CMK (cell line): ENCODE data around the gene GDF11.
"Not testable (repeated sequence)": the region's sequence is repeated elsewhere in the genome, so short reads cannot be mapped to it uniquely, and the experiment has no call there.

Source experiments
- DNase-seq: peaks from one replicate; pipeline ENCODE4 v3.0.0-alpha.2; 2010; ENCODE audit warnings: low read depth

Gene GDF11

DNA sequence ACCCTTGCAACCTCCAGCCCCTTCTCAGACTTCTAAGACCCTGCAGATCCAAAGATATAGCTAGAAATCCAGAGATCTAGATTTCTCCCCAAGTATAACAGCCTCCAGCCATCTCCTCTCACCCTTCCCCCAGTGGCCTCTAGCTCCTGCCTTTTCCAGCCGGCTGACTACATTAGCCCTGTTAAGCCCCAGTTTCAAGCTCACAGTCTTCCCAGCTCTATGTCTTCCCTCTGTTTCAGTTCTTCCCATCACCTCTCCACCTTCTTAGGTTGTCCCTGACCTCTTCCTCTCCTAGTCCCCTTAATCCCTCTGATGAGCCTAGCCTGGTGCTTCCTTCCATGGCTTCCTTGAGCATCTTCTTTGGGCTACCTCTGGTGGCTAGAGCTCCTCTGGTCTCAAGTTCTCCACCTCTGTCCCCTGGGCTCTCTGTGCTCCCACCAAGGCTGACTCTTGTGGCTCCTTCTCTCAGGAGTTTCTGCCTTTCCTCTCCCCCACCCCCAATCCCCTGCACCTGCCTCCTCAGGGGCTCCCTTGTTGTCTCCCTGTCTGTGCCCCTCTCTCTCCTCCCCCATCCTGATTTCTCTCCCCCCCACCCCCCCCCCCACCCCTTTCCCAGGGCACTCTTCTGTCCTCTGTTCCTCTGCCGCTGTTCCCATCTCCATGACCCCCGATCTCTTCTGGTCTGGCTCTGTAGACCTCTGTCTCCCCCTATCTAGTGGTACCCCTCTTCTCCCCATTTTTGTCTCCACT is 816 bp upstream of the GDF11 start:
- no peak for DNase-seq

DNA sequence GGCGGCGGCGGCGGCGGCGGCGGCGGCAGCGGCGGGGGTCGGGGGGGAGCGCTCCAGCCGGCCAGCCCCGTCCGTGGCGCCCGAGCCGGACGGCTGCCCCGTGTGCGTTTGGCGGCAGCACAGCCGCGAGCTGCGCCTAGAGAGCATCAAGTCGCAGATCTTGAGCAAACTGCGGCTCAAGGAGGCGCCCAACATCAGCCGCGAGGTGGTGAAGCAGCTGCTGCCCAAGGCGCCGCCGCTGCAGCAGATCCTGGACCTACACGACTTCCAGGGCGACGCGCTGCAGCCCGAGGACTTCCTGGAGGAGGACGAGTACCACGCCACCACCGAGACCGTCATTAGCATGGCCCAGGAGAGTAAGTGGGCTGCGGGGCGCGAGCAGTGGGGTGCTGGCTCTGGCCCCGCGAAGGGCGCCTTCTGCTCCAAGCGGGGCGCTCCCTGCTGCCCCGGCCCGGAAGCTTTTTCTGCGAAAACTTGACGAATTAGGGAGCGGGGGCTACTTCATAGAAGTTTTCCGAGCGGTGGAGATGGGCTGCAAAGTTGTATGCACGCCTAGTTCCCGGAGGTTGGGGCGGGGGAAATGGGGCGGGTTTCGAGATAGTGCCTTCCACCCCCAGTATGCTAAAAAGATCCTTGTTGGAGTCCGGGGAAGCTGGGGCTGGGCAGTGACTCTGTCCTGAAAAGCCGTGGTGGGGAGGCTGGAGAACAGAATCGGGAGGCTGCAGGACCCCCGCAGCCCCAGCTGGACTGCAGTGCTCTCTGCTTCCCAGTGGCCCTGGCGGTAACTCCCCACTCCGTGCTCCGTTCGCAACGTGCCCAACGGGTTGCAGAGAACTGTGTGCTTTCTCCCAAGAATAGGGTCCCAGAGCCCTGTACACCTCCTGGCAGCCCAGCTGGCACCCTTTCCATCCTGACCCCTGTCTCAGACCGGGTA is 751 bp downstream of the GDF11 start:
- DNase-seq: no peak

DNA sequence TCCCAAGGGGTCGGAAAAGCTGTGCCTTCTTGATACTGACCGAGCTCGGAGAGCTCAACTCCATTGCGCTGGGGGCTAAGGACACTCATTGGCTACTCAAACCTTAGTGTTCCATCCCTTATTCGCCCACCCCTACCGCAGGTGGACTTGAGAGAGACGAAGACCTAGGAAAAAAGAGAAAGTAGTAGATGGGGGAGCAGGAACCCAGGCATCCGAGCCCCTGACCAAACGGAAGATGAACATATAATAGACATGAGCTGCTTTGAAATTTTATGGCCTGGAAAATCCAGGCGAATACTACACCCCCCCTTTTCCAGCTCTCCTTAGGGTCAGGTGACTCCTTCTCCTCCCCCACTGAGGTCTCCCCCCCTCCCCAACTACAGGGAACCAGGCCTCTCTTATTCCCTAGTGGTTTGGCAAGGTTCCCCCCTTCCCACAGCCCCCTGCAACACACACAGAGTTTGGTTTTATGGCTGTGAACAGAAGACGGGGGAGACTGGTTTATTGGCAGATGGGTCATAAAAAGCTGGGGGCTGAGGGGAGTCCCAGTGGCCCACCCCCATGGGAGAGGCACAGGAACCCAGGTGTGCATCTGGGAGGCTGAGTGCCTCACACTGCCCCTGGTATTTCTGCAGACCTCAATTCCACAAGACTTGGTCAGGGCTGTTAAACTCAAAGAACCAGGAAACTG is 1.6 kb downstream of the GDF11 start:
- no peak for DNase-seq

DNA sequence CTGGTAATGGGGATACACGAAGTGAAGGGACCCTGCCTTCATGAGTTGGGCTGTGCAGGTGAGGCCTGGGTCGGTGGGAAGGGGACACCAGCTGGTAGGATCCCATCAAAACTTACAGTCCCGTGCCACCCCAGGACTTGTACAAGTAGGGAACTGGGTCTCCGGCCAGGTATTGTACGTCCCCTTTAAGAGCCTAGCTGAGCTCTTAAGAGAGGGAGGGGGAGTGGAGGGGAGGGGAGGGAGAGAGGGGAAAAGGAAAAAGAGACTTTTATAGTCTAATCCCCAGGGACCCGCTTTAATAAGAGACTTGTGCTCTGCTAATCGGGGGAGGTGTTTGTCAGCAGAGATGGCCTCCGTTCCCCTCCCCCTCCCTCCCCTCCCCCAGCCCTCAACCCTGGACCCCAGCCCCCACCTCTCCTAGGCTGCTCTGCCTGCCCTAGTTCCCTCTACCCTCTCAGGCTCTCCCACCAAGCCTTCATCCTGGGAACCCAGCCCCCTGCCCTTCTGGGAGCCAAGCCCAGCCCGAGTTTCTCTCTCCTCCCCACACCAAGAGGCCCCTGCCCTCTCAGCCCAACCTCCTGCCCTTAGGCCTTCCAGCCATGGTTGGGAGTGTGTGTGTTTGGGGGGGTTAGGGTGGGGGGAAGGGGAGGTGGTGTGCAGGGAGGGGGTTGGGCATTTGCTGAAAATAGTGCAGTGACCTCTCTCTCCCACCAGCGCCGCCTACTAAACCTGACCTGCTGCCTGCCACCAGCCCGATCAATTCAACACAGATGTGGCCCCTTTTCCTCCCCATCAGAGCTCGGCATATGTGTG is 2.6 kb downstream of the GDF11 start:
- no peak for DNase-seq

DNA sequence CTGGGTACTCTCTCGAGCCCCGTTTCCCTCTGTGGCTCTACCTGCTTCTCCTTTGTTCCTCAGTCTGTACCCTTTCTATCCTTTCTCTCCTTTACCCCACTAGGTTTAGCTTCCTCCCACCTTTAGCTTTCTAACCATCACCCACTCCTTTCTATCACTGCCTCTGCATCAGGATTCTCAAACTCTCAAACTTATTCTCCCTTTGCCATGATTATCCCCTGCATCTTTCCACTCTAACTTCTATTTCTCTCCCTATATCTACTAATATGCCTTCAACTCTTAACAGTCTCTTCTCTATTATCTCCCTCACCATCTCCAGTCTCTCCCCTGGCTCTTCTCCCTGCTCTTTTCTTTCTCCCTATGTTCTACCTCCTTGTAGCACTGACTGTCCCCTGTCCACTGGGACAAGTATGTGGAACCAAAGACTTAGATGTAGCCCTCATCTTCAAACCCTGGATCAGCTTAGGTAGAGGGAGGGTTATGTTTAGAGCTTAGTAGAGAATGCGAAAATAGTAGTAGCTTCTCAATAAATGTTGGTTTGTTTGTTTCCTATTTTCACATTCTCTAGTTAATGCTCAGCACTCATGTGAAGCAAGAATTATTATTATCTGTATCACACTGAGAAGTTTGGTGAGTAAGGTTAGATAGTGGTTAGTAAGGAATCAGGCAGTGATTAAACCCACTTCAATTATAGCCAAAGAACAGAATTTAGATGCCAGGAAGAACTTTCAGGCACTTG is 3.4 kb downstream of the GDF11 start:
- DNase-seq: no peak

DNA sequence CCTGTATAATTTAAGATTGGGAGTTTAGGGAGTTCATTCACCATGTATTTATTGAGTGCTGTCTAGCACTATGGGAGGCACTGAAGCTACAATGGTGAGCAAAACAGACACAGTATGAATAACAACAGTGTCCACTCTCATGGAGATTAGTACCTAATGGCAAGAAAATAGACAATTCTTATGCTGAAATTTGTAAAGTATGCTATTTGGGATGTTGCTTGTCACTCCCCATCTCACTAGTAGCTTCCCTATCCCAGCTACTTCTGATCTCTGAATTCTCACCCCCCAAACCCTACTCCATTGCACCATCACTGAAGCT is 4.0 kb downstream of the GDF11 start:
- DNase-seq: no peak

DNA sequence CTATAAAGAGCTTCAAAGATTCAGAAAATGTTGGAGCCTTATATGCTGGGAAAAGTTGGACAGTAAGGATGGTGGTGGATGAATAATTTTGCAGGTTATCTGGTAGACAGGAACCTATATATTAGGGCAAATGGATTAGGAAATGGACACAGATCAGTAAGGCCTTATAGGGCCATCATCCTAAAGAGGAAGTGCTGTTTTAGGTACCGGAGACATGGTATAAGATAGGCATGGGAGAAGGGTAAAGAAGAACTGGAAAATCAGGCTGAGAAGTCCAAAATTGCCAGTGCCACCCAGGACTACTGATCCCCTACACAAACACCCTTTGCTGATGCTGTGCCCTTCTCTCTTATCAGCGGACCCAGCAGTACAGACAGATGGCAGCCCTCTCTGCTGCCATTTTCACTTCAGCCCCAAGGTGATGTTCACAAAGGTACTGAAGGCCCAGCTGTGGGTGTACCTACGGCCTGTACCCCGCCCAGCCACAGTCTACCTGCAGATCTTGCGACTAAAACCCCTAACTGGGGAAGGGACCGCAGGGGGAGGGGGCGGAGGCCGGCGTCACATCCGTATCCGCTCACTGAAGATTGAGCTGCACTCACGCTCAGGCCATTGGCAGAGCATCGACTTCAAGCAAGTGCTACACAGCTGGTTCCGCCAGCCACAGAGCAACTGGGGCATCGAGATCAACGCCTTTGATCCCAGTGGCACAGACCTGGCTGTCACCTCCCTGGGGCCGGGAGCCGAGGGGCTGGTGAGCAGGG is 5.5 kb downstream of the GDF11 start:
- DNase-seq: no peak

DNA sequence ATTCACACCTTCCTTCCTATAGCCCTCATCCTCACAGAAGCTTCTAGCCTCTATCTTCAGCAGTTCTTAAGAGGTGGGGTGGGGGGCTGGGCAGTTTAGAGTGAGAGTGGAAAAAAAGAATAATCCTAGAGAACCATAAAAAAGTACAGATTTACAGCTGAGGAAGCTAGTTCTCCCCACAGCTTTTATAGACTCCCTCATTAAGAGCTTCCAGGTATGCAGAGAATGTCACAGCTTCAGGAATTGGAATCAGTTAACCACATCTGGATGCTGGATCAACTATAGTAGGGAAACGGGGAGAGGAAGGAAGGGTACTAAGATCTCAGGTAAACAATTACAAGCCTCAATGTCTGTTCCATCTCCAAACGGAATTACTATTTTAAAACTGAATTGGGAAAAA is 12.3 kb downstream of the GDF11 start:
- DNase-seq: no peak

DNA sequence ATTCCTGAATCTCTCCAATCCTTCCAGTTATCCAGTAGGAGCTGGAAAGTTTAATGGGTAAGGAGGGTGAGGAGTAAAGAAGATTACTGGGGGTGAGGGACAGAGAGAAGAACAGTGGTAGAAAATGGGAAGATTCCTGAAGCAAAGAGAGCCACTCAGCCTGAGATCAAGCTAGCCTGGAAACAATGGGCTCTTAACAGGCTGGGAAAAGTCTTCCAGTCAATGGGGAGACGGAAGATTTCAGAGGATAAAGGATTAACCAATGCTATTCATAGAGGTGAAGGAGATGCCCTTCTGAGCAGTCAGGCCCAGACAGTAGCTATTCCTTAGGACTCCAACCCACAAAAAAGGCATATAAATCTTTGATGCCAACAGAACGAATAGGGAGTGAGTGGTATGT is 14.8 kb downstream of the GDF11 start:
- DNase-seq: no peak

DNA sequence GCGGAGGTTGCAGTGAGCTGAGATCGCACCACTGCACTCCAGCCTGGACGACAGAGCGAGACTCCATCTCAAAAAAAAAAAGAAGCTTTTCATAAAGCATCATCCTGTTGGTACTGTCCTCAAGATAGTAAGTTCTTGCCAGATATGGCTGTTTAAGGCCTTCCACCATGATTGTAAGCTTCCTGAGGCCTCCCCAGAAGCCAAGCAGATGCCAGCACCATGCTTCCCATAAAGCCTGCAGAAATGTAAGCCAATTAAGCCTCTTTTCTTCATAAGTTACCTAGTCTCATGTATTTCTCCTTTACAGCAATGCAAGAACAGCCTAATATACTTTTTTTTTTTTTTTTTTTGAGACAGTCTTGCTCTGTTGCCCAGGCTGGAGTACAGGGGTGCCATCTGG is 15.7 kb downstream of the GDF11 start:
- not testable (repeated sequence) for DNase-seq

DNA sequence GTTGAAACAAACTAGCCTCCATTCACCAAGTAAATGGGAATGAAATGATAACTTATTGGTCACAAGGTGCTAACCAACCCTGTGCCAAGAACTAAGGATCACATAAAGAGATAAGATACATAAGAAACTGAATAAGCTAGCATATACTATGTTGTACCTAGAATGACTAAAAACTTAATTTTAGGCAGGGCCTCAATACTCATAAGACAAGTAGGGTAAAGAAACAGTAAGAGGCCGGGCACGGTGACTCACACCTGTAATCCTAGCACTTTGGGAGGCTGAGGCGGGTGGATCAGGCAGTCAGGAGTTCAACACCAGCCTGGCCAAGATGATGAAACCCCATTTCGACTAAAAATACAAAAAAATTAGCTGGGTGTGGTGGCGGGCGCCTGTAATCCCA is 17.7 kb downstream of the GDF11 start:
- no peak for DNase-seq

DNA sequence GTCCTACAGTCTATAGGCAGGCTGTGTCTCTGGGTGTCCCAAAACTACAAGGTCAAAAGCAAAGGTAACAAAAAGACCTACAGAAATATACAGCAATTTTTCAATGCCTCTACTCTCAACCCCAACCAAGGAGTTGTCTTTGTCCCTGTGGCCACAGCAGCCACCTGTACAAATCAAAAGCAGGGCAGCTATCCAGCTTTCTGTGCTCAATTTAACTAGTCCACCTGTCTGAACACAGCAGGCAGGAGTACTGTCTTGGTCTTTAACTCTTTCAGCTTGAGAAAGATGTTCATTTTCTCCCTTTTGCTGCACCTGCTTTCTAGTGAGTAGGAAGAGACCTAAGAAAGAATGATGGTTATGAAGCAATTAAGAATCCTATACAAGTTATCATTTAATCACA is 19.7 kb downstream of the GDF11 start:
- no peak for DNase-seq

DNA sequence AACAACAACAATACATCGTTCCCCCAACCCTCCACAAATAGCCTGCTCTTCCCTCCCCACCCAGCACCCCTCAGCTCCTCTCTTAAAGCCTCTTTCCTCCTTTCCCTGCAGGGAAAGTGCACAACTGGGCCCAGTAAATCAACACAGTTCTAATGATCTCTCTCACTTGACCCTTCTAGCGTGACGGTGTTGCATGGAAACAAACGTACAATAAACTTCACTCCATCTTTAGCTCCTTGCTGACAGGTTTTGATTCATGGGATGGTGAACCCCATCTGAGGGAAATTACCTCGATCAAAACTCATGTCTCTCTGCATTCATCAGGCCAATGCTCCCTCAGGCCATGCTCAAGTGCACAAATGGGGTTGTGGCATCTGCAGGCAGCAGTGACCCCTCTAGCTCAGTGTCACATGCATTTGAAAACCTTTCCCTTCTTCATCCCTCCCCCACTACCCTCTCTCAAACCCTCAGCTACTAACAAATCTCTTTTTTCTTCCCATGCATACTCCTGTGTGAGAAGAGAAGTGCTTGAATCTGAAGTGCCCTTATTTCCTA is 22.9 kb downstream of the GDF11 start:
- DNase-seq: no peak

DNA sequence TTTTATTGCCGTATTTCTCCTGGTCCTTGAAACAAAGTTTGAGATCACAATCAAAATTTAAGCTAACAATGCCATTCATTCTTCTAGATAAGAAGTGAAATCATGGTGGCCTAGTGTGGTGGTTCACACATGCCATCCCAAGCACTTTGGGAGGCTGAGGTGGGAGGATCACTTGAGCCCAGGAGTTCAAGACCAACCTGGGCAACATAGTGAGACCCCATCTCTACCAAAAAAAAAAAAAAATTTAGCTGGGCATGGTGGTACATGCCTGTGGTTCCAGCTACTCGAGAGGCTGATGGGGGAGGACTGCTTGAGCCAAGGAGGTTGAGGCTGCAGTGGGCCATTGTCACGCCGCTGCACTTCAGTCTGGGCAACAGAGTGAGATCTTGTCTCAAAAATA is 24.2 kb downstream of the GDF11 start:
- DNase-seq: no peak

DNA sequence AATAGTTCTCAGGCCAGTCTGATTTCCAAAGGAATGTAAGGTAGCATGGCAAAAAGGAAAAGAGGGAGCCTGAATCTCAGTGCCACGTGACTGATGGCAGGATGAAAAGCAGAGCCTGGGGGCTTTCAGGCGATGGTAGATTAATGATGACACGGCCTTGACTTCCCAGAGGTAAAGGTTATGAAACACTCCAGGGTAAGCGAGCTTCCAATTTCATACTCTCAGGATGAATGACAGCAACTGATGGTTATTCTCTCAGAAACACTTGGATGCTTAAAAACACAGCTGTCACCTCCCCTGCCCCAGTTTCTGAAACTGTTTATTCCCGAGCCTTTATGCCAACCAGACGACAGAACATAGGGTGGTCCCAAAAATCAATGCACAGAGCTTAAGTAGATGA is 28.8 kb downstream of the GDF11 start:
- DNase-seq: no peak

DNA sequence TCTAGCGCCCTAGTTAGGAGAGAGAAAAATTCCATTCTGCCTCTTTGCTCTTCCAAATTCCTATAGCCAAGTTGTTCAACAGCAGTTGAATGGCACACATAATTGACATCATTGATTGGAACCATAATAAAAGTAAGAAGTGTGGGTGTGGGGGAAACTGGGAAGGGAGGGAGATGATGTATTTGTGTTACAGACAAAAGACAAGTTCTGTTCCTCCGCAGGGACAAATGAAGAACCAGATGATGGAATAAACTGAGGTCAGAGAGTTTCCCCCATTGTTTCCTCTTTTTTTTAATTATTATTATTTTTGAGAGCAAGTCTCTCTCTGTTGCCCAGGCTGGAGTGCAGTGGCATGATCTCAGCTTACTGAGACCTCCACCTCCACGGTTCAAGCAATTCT is 34.9 kb downstream of the GDF11 start:
- no peak for DNase-seq

DNA sequence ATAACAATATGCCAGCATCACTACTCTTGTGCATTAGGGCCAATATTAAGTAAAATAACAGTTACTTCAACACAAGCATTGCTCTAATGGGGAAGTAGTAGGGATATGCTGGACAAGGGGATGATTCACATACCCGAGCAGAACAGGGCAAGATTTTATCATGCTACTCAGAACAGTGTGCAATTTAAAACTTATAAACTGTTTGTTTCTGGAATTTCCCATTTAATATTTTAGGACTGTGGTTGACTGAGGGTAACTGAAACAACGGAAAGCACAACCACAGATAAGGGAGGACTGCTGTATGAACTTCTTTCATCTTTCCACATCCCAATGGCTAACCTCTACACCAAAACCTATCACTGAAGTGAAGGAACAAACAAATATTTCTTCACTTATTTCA is 37.8 kb downstream of the GDF11 start:
- DNase-seq: peak; percentile 14

DNA sequence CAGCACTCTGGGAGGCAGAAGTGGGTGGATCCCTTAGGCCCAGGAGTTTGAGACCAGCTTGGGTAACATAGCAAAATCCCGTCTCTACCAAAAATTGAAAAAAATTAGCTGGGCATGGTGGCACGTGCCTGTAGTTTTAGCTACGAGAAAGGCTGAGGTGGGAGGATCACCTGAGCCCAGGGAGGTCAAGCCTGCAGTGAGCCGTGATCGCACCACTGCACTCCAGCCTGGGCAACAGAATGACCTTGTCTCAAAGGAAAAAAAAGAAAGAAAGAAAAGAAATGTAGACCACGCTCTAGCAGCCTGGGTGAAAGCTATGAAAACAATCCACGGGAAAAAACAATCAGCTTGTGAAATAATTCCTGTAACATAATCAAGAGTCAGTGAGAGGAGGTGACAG is 45.6 kb downstream of the GDF11 start:
- no peak for DNase-seq

DNA sequence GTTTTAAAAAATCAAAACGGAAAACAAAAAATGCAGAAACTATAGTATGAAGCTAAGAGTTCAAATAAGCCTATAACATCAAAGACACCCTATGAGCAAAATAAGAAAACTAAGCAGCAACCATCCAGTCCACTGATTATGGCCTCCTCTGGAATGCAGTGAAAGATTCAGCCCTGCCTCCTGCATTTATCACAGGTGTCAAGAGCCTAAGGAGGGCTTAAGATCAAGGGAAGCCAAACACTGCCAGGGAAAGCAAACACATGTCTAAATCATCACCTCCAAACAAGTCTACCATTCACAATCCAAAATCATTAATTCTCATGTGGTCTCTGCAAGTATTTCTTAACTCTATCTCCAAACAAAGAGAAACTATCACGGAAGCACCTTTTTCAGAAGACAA is 46.2 kb downstream of the GDF11 start:
- no peak for DNase-seq

DNA sequence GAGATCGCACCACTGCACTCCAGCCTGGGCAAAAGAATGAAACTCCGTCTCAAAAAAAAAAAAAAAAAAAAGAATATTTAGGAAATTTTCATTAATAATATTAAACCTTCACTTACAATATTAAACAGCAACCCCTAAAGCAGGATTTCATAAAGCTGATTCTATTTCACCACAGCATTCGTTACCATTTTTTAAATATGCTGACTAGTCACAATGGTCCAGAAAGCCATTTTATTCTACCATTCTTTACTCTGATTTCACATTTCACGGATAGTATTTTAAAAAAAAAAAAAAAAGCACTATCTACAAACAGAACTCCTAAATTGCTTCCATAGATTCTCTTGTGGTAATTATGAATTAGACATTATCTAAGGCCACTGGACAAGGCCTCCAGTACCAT is 47.0 kb downstream of the GDF11 start:
- no peak for DNase-seq
